ENCODE measurements around the gene MIOX.

Gene MIOX

GRCh38 chr22:50488886-50489285 lies 2.2 kb downstream of the MIOX start:
- POLR2A ChIA-PET, result no interaction called here
- H3K4me3 ChIP-seq (ENCODE audit: low read depth, low read length), result no peak overlapping the region
- no peak overlapping the region for H3K27ac ChIP-seq (ENCODE audit: extremely low read depth, low read depth, low read length)
- H3K4me1 ChIP-seq (ENCODE audit: control insufficient read depth, insufficient read depth, low read length), result no peaks in the 10 kb centered on the region
- H3K36me3 ChIP-seq (ENCODE audit: control insufficient read depth in 2 of 2, insufficient read depth in 1 of 2, low read length in 2 of 2), result no peaks in the 10 kb centered on the region
- CTCF ChIA-PET, result no interaction called here
- TF ChIP-seq ZNF777 (tag by site-specific recombination; IDR thresholded peaks at IDR 0.05; ENCODE audit: borderline replicate concordance) (no peak), ZNF449 (tag by site-specific recombination; IDR thresholded peaks at IDR 0.05) (no peak), OSR2 (tag by site-specific recombination; IDR thresholded peaks at IDR 0.05) (no peak), ZNF658 (tag by site-specific recombination; IDR thresholded peaks at IDR 0.05) (no peak), ZNF362 (tag by site-specific recombination; IDR thresholded peaks at IDR 0.05) (no peak), IKZF3 (tag by site-specific recombination; IDR thresholded peaks at IDR 0.05) (no peak), ZNF600 (tag by site-specific recombination; IDR thresholded peaks at IDR 0.05) (no peak), ZNF280D (tag by site-specific recombination; IDR thresholded peaks at IDR 0.05) (no peak), YY1 (tag by site-specific recombination; IDR thresholded peaks at IDR 0.05) (no peak)
- H3K9me3 ChIP-seq (ENCODE audit: control insufficient read depth, insufficient read depth, low read depth, low read length), result no peaks in the 10 kb centered on the region

- Histone ChIP-seq H3K9me3 (ENCODE audit: control insufficient read depth, insufficient read depth, low read depth, low read length) (no peaks in the 10 kb centered on the region), H3K36me3 (ENCODE audit: control insufficient read depth in 2 of 2, insufficient read depth in 1 of 2, low read length in 2 of 2) (no peaks in the 10 kb centered on the region), H3K27ac (ENCODE audit: extremely low read depth, low read depth, low read length) (no peak overlapping the region), H3K4me3 (ENCODE audit: low read depth, low read length) (no peak overlapping the region), H3K4me1 (ENCODE audit: control insufficient read depth, insufficient read depth, low read length) (no peaks in the 10 kb centered on the region)
- TF ChIP-seq PATZ1 (tag by site-specific recombination; IDR thresholded peaks at IDR 0.05) (no peak), PRDM4 (tag by site-specific recombination; IDR thresholded peaks at IDR 0.05) (no peak), ZNF677 (tag by site-specific recombination; IDR thresholded peaks at IDR 0.05) (no peak)
- CTCF ChIA-PET, result no interaction called here
- POLR2A ChIA-PET, result interaction anchor here (0.7 kb wide), 1 partner anchor 10 kb away, joined by 3 read pairs; no protein-coding TSS in a partner anchor
These were observed 2.9 kb downstream of the MIOX start for GRCh38 chr22:50489363-50490243.

Measured in HEK293 (cell line).